ENCODE data around the gene PCYOX1L. TPM values are rescaled to one million over a fixed set of nuclear protein-coding genes. Genes with fewer than 3 reads are reported as not detected.

The PCYOX1L gene
- total and polyA plus RNA-seq, 9 of the 15 experiments (the other 6 are each of a cell fraction or from before 2014, with no cell fraction given), result 2.3 to 17.9 (median 6.0) TPM

DNA sequence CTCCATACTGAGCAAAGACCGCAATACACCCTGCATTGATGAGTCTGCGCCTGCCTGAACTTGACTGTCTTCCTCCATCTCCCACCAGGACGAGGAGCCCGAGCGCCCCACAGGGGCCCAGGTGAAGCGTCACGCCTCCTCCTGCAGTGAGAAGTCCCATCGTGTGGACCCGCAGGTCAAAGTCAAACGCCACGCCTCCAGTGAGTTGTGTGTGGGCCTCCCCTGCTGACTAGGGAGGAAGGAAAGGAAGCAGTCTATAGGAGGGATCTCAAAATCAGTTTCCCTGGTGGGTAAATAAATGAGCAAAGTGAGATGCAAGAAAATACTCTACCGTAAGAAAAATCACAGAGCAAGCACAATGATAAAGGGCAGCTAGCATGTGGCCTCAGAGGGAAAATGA is 35.3 kb upstream of the PCYOX1L start:
- no peaks in the 10 kb centered on the region for H3K9me1 ChIP-seq (ENCODE audit: control insufficient read depth, insufficient read depth, low read length)
- H3K4me1 ChIP-seq (replicated peaks in 1 of 2; ENCODE audit: control insufficient read depth in 2 of 2, insufficient read depth in 2 of 2, low read length in 2 of 2), result peaks cover 21 to 27% of the 10 kb centered on the region in 2 experiments
- H3K27me3 ChIP-seq (ENCODE audit: control insufficient read depth in 2 of 2, insufficient read depth in 2 of 2, low read length in 2 of 2), result no peaks in the 10 kb centered on the region
- H3K4me3 ChIP-seq, result no peak overlapping the region
- WGBS (ENCODE audit: insufficient coverage, low coverage, missing lambda C conversion rate), result 64% methylated on average over 12 of the region's 12 CpGs
- ChIA-PET POLR2A (interaction anchor here (2.0 kb wide), 1 partner anchor 10 kb away, joined by 7 read pairs; no protein-coding TSS in a partner anchor), CTCF (ENCODE audit: low intra/inter-chr PET ratio) (interaction anchor here (0.6 kb wide), 2 partner anchors 146 to 639 kb away, joined by 3 to 5 read pairs; no protein-coding TSS in a partner anchor)
- H3K4me2 ChIP-seq (ENCODE audit: insufficient read depth, low read length), result no peak overlapping the region
- H3K36me3 ChIP-seq (ENCODE audit: control insufficient read depth, insufficient read depth, low read length), result no peaks in the 10 kb centered on the region
- no peaks in the 10 kb centered on the region for H3K9me3 ChIP-seq (replicated peaks; ENCODE audit: control insufficient read depth, insufficient read depth, low read depth, low read length)
- intact Hi-C loops (cut with micrococcal nuclease) (no loop called here), in situ Hi-C loops (cut with MboI) (loop anchor here (5.0 kb wide), 1 partner anchor 50 kb away; no protein-coding TSS in a partner anchor)
- FAIRE-seq (peak; percentile 59), ATAC-seq (no peak), DNase-seq (ENCODE audit: extremely low read depth in 1 of 4, low spot score in 3 of 4) (no peak)
- no peak overlapping the region for H2AFZ ChIP-seq (ENCODE audit: low read depth, low read length)
- peak overlapping the region in 1 of 2 experiments; percentile 53; a peak in 1 of 4 replicates for H3K9ac ChIP-seq (ENCODE audit: insufficient read depth in 1 of 2, low read depth in 2 of 2, low read length in 2 of 2)
- H3K79me2 ChIP-seq (ENCODE audit: control insufficient read depth, insufficient read depth, low read length), result no peaks in the 10 kb centered on the region
- no TSS peak for BruUV-seq (replicated peaks)
- H4K20me1 ChIP-seq (replicated peaks; ENCODE audit: control insufficient read depth, insufficient read depth, low read length), result no peaks in the 10 kb centered on the region
- H3K27ac ChIP-seq (ENCODE audit: extremely low read depth, low read depth, low read length), result no peak overlapping the region
- no peak for TF ChIP-seq ZNF766 (CRISPR knock-in tag; conservative IDR thresholded peaks at IDR 0.05)
- no peak for TF ChIP-seq FOXJ2 (tag; IDR thresholded peaks at IDR 0.05)

DNA sequence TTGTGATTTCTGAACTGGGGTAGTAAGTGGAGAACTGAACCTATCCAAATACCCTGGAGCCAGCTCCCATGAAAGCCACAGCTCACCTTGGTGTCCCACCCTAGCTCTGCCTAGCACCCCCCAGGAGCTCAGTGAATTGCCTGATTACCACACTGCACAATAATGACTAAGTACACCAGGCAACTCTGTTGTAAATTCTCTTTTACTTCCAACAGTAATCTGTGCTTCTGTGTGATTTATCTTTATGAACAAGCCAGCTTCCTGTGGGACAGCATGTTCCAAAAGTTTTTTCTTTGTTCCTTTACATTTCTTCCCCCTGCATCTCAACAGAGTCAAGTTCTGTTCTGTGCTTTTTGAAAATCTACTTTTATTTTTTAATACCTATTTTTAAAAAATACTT is 34.6 kb upstream of the PCYOX1L start:
- POLR2A ChIA-PET, result interaction anchor here (0.6 to 2.0 kb wide), 3 partner anchors 9 to 23 kb away, joined by 3 to 7 read pairs (median 6); partner anchors contain the start of gene GRPEL2
- BruUV-seq (replicated peaks), result no TSS peak

More for the DNA sequence above, 34.6 kb upstream of the PCYOX1L start:
- Histone ChIP-seq H3K9ac (ENCODE audit: insufficient read depth in 1 of 2, low read depth in 2 of 2, low read length in 2 of 2) (no peak overlapping the region), H2AFZ (ENCODE audit: low read depth, low read length) (no peak overlapping the region), H3K4me3 (no peak overlapping the region), H3K4me2 (ENCODE audit: insufficient read depth, low read length) (no peak overlapping the region), H3K27ac (ENCODE audit: extremely low read depth, low read depth, low read length) (no peak overlapping the region), H3K9me3 (replicated peaks; ENCODE audit: control insufficient read depth, insufficient read depth, low read depth, low read length) (no peaks in the 10 kb centered on the region), H3K27me3 (ENCODE audit: control insufficient read depth in 2 of 2, insufficient read depth in 2 of 2, low read length in 2 of 2) (no peaks in the 10 kb centered on the region), H4K20me1 (replicated peaks; ENCODE audit: control insufficient read depth, insufficient read depth, low read length) (no peaks in the 10 kb centered on the region), H3K4me1 (replicated peaks in 1 of 2; ENCODE audit: control insufficient read depth in 2 of 2, insufficient read depth in 2 of 2, low read length in 2 of 2) (peaks cover 17 to 25% of the 10 kb centered on the region in 2 experiments), H3K9me1 (ENCODE audit: control insufficient read depth, insufficient read depth, low read length) (no peaks in the 10 kb centered on the region), H3K36me3 (ENCODE audit: control insufficient read depth, insufficient read depth, low read length) (no peaks in the 10 kb centered on the region), H3K79me2 (ENCODE audit: control insufficient read depth, insufficient read depth, low read length) (no peaks in the 10 kb centered on the region)
- TF ChIP-seq, protein P1, sequence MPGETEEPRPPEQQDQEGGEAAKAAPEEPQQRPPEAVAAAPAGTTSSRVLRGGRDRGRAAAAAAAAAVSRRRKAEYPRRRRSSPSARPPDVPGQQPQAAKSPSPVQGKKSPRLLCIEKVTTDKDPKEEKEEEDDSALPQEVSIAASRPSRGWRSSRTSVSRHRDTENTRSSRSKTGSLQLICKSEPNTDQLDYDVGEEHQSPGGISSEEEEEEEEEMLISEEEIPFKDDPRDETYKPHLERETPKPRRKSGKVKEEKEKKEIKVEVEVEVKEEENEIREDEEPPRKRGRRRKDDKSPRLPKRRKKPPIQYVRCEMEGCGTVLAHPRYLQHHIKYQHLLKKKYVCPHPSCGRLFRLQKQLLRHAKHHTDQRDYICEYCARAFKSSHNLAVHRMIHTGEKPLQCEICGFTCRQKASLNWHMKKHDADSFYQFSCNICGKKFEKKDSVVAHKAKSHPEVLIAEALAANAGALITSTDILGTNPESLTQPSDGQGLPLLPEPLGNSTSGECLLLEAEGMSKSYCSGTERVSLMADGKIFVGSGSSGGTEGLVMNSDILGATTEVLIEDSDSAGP (CRISPR knock-in tag; IDR thresholded peaks at IDR 0.05), result no peak
- TF ChIP-seq FUS (optimal IDR thresholded peaks at IDR 0.05; ENCODE audit: low read depth, low read length), result no peak
- TF ChIP-seq HES1 (IDR thresholded peaks at IDR 0.05; ENCODE audit: low read depth), result no peak
- TF ChIP-seq ATF1 (CRISPR knock-in tag; IDR thresholded peaks at IDR 0.05), result no peak
- TF ChIP-seq ATF1 (tag; IDR thresholded peaks at IDR 0.05), result no peak
- TF ChIP-seq, protein P2, sequence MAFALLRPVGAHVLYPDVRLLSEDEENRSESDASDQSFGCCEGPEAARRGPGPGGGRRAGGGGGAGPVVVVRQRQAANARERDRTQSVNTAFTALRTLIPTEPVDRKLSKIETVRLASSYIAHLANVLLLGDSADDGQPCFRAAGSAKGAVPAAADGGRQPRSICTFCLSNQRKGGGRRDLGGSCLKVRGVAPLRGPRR (CRISPR knock-in tag; IDR thresholded peaks at IDR 0.05), result no peak
- no peak for TF ChIP-seq HDGF (IDR thresholded peaks at IDR 0.05)
- no peak for TF ChIP-seq THAP12 (CRISPR knock-in tag; IDR thresholded peaks at IDR 0.05)
- CTCF ChIA-PET (ENCODE audit: low intra/inter-chr PET ratio), result no interaction called here
- ATAC-seq (no peak), DNase-seq (ENCODE audit: extremely low read depth in 1 of 4, low spot score in 3 of 4) (no peak), FAIRE-seq (no peak)
- in situ Hi-C loops (cut with MboI) (loop anchor here (5.0 kb wide), 1 partner anchor 49 kb away; no protein-coding TSS in a partner anchor), intact Hi-C loops (cut with micrococcal nuclease) (no loop called here)

Measured in K562 (cell line).